CD4-positive, alpha-beta T cell treated with Interleukin-15 for 4 hours (primary cell): ENCODE data around the gene SLC48A1.

Experiments used
- DNase-seq: peaks from one replicate; pipeline ENCODE4 v3.0.0-alpha.2; 2020; ENCODE audit warnings: low spot score

SLC48A1 gene

DNA sequence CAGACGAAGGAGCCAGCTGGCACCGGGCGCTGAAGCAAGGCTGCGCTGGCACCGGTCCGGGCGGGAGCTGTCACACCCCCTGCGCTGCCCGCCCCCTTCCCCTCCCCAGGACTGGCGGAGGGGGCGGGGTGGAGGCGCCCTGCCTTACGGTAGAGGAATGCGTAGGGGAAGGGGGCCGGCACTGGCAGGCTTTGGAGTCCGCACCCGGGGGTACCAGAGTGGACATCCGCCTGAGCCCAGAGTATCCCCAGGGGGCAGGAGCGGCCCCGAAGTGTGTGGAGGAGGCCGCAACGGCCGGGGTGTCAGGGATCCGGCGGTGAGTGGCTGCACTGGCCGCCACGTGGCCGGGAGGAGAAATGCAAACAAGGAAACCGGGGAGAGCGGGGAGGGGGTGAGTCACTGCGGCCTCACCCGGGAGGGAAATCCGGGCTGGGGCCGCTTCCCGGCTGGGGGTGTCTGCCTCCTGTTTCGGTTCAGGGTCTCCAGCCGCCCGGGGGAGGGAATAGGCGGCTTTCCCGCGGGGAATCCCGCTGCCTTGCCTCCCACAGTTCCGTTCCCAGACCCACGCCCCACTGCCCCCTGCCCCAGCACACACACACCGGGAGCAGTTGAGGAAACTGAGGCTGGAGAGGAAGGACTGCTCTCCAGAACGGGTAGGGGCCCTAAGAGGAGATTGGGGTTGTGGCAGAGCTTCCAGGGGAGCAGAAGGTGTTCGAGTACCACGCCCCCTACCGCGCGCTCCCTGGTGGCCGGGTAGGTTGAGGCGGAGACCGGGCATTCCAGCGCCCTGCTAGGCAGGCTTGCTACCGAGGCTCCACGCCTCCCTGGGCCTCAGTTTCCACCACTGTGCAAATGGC, 14.0 kb upstream of the SLC48A1 start, which contains the start of gene RAPGEF3:
Gene RAPGEF3 (minus strand): TSS at position 47 of the 857 bp plus-strand sequence. CDS start 324 bp downstream, outside the sequence.
- DNase-seq = peak; percentile 69

- DNase-seq = no peak
Observed at GRCh38 chr12:47762850-47763465, 10.1 kb upstream of the SLC48A1 start.

GRCh38 chr12:47763481-47764346, 9.3 kb upstream of the SLC48A1 start:
- no peak for DNase-seq

GRCh38 chr12:47766502-47767215, 6.4 kb upstream of the SLC48A1 start:
- no peak for DNase-seq

GRCh38 chr12:47767216-47767724, 5.8 kb upstream of the SLC48A1 start:
- DNase-seq = peak; percentile 80

- DNase-seq = no peak
Observed at GRCh38 chr12:47768323-47768811, 4.7 kb upstream of the SLC48A1 start.

DNA sequence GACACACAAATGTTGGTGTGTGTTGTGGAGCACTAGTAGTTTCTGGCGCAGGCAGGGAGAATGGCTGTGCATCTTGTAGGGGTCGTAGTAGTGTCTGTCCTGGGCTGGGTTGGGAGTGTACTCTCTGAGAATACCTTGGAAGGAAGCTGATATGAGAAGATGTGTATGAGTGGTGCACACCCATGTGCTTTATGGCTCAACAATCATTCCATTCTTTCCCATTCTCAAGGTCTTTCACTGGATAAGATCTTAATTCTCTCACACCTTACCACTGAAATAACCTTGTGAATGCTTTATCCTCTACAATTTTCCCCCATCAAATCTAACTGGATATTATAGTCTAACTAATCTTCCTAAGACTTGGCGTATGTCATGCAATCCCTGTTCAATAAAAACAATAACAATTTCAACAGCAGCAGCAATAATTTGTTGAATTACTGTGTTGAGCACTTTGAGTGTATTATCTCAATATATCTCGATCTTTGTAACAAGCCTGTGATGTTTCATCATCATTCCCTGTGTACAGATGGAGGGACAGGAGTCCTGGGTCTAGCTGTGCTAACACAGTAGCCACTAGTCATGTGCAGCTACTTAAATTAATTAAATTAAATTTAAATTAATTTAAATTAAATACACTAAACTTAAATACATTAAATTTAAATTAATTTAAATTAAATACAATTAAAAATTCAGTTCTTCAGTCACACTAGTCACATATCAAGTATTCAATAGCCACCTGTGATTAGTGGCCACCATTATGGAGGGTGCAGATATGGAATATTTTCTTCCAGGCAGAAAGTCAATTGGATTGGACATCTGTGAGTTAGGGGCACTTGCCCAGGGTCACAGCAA, 3.6 kb upstream of the SLC48A1 start:
- DNase-seq = no peak

- no peak for DNase-seq
Observed at GRCh38 chr12:47770086-47770726, 2.8 kb upstream of the SLC48A1 start.

GRCh38 chr12:47771304-47771703, 1.7 kb upstream of the SLC48A1 start:
- DNase-seq = no peak

GRCh38 chr12:47772094-47772660, 861 bp upstream of the SLC48A1 start:
- no peak for DNase-seq

- no peak for DNase-seq
Observed at GRCh38 chr12:47772738-47773061, 338 bp upstream of the SLC48A1 start.

GRCh38 chr12:47773858-47774580, 981 bp downstream of the SLC48A1 start:
- DNase-seq = no peak

DNA sequence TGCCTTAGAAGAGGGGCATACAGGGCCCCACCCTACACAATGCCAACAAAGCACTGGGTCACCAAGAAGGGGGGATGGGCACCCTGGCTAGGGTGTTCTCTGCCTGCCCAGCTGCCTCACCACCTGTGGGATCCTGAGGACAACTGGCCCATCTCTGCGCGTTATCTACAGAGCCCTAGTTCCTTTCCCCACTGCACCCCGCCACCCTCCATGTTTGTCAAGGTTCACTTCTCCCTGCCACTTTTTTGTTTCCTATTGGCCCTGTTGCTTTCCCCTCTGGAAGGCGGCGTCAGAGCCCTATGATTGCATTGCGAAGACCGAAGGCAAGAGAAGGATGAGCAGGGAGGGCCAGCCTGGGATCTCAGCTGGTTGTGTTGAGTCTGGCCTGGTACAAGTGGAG, 1.6 kb downstream of the SLC48A1 start:
- DNase-seq = no peak

GRCh38 chr12:47775100-47775911, 2.3 kb downstream of the SLC48A1 start:
- DNase-seq = no peak

DNA sequence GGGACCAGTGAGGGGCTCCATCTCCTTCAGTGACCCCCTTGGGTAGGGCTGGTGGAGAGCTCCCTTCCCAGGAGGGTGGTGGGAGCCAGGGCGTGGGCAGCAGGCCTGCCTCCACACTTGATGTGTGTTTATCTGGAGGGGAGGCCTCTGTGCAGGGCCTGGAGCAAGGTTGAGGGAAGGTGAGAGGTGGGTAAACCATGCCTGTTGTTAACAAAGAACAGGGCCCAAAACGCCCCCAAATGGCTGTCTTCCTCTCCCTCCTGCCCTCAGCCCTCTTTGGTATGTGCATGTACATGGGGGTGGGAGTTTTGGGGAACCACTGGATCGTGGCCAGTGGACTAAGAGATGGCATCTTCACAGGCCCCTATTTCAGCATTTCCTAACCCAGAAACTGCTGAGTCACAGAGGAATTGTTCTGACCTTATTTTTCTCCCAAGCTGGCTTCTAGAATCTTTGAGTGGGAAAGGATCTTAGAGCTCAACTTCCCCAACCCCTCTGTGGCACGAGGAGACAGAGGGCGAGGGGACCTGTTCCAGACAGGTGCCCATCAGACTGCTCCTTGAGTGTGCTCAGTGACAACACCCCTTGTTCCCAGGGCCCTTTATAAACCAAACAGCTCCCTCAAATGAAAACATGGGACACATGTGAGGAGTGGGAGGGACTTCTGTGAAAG, 3.6 kb downstream of the SLC48A1 start:
- no peak for DNase-seq

- DNase-seq = no peak
Observed at GRCh38 chr12:47777151-47777550, 4.1 kb downstream of the SLC48A1 start.

DNA sequence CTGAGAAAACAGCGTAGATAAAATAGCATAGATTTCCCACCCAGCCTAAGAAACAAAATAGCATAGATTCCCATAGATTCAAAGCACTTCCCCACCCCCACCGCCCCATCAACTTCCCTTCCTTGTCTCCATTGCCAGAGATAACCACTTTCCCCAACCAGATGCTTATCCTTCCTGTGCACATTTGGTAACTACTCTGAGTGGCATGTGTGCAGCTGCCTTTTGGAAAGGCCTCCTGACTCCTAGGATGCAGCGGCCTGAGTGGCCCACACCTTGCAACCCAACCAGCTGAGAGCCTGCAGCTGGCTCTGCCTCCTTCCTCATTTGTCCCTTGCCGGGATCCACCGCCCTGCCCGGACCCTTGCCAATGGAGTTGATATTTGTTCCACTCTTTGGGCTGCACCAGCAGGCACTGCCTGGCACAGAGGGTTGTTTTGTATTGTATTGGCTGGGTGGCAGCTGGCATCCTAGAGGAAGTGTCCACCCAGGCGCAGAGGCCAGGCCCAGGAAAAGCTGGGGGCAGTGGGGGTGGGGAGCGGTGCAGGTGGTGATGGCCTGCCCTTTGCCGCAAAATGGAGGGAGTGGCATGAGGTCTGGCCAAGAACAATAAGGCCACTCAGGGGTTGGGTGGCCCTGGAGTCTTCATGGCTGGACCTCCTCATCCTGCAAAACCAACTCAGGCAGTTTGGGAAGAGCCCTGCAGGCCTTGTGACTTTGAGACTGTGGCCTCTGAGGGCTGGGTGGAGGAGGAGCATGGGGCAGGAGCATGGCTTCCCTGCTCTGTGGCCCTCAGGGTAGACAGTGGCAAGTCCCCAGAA, 4.9 kb downstream of the SLC48A1 start:
- no peak for DNase-seq
